ENCODE results near the gene SHISA6.

The SHISA6 gene

DNA sequence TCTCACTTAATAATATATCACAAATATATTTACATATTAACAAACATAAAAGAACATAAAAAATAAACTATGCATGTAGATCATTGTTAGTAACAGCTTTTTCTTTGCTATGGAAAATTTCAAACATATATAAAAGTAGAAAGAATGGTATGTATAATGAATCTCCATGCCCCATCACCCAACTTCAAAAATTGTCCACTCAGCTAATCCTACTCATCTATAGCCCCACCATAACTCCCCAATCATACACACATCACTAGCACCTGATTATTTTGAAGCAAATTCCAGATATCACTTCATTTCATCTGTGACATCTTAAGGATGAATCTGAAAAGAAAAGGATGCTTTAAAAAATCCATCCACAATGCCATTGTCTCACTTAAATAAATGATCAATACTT lies 46.8 kb downstream of the SHISA6 start:
- Histone ChIP-seq H3K36me3 (ENCODE audit: low read depth) (no peaks in the 10 kb centered on the region), H3K4me1 (ENCODE audit: insufficient read depth, poor library complexity, severe bottlenecking) (no peaks in the 10 kb centered on the region), H3K4me3 (ENCODE audit: severe bottlenecking) (no peak overlapping the region), H3K9me3 (ENCODE audit: severe bottlenecking) (no peaks in the 10 kb centered on the region), H3K27ac (ENCODE audit: poor library complexity, severe bottlenecking) (no peak overlapping the region), H3K27me3 (ENCODE audit: insufficient read depth, poor library complexity, severe bottlenecking) (no peaks in the 10 kb centered on the region)
- TF ChIP-seq, protein P1, sequence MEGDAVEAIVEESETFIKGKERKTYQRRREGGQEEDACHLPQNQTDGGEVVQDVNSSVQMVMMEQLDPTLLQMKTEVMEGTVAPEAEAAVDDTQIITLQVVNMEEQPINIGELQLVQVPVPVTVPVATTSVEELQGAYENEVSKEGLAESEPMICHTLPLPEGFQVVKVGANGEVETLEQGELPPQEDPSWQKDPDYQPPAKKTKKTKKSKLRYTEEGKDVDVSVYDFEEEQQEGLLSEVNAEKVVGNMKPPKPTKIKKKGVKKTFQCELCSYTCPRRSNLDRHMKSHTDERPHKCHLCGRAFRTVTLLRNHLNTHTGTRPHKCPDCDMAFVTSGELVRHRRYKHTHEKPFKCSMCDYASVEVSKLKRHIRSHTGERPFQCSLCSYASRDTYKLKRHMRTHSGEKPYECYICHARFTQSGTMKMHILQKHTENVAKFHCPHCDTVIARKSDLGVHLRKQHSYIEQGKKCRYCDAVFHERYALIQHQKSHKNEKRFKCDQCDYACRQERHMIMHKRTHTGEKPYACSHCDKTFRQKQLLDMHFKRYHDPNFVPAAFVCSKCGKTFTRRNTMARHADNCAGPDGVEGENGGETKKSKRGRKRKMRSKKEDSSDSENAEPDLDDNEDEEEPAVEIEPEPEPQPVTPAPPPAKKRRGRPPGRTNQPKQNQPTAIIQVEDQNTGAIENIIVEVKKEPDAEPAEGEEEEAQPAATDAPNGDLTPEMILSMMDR (IDR thresholded peaks at IDR 0.05; ENCODE audit: poor library complexity, severe bottlenecking): no peak
- DNase-seq (ENCODE audit: low spot score) (no peak), ATAC-seq (ENCODE audit: low read depth) (no peak)

GRCh38 chr17:11290814-11291213 lies 49.8 kb downstream of the SHISA6 start:
- Histone ChIP-seq H3K9me3 (ENCODE audit: severe bottlenecking) (no peaks in the 10 kb centered on the region), H3K27ac (ENCODE audit: poor library complexity, severe bottlenecking) (no peak overlapping the region), H3K36me3 (ENCODE audit: low read depth) (no peaks in the 10 kb centered on the region), H3K4me3 (ENCODE audit: severe bottlenecking) (no peak overlapping the region), H3K4me1 (ENCODE audit: insufficient read depth, poor library complexity, severe bottlenecking) (no peaks in the 10 kb centered on the region), H3K27me3 (ENCODE audit: insufficient read depth, poor library complexity, severe bottlenecking) (no peaks in the 10 kb centered on the region)
- ATAC-seq (ENCODE audit: low read depth): no peak
- DNase-seq (ENCODE audit: low spot score): no peak
- TF ChIP-seq, protein P1 (IDR thresholded peaks at IDR 0.05; ENCODE audit: poor library complexity, severe bottlenecking): no peak

DNA sequence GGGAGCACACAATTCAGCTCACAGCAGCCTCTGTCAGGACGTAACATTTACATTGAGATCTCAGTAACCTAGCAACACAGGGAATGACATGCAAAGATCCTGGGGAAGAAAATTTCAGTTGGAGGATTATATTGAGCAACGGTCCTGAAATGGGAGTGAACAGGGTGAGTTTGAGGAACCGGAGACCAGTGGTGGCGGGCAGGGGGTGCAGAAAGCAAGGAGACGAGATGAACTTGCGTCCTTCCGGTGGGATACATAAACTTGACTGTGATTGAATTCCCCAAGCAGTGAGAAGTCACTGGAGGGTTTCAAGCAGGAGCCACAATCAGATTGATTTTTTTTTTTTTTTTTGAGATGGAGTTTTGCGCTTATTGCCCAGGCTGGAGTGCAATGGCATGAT lies 51.5 kb downstream of the SHISA6 start:
- no peak for DNase-seq (ENCODE audit: low spot score)
- TF ChIP-seq, protein P1 (IDR thresholded peaks at IDR 0.05; ENCODE audit: poor library complexity, severe bottlenecking): no peak
- Histone ChIP-seq H3K9me3 (ENCODE audit: severe bottlenecking) (no peaks in the 10 kb centered on the region), H3K27me3 (ENCODE audit: insufficient read depth, poor library complexity, severe bottlenecking) (no peaks in the 10 kb centered on the region), H3K4me1 (ENCODE audit: insufficient read depth, poor library complexity, severe bottlenecking) (no peaks in the 10 kb centered on the region), H3K36me3 (ENCODE audit: low read depth) (no peaks in the 10 kb centered on the region), H3K27ac (ENCODE audit: poor library complexity, severe bottlenecking) (no peak overlapping the region), H3K4me3 (ENCODE audit: severe bottlenecking) (no peak overlapping the region)
- ATAC-seq (ENCODE audit: low read depth): no peak

GRCh38 chr17:11293480-11293879 lies 52.5 kb downstream of the SHISA6 start:
- ATAC-seq (ENCODE audit: low read depth): no peak
- Histone ChIP-seq H3K27ac (ENCODE audit: poor library complexity, severe bottlenecking) (no peak overlapping the region), H3K9me3 (ENCODE audit: severe bottlenecking) (no peaks in the 10 kb centered on the region), H3K27me3 (ENCODE audit: insufficient read depth, poor library complexity, severe bottlenecking) (no peaks in the 10 kb centered on the region), H3K4me3 (ENCODE audit: severe bottlenecking) (no peak overlapping the region), H3K36me3 (ENCODE audit: low read depth) (no peaks in the 10 kb centered on the region), H3K4me1 (ENCODE audit: insufficient read depth, poor library complexity, severe bottlenecking) (no peaks in the 10 kb centered on the region)
- DNase-seq (ENCODE audit: low spot score): no peak
- TF ChIP-seq, protein P1 (IDR thresholded peaks at IDR 0.05; ENCODE audit: poor library complexity, severe bottlenecking): no peak

DNA sequence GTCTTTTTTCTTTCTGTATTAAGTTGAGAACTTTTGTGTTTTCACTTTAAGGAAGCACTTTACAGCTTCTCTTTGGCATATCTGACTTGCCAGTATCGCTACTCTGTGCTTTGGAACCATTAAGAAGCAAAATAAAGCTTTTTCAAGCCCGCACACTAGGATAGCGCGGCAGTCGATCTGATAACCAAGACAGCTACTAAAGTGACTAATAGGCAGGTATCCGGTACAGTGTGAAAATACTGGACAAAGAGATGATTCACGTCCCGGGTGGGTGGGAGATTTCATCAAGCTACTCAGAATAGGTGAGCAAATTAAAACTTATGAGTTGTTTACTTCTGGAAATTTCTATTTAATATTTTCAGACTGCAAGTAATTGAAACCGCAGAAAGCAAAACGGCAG lies 53.8 kb downstream of the SHISA6 start:
- DNase-seq (ENCODE audit: low spot score) (no peak), ATAC-seq (ENCODE audit: low read depth) (no peak)
- Histone ChIP-seq H3K4me1 (ENCODE audit: insufficient read depth, poor library complexity, severe bottlenecking) (no peaks in the 10 kb centered on the region), H3K27ac (ENCODE audit: poor library complexity, severe bottlenecking) (no peak overlapping the region), H3K4me3 (ENCODE audit: severe bottlenecking) (no peak overlapping the region), H3K9me3 (ENCODE audit: severe bottlenecking) (no peaks in the 10 kb centered on the region), H3K27me3 (ENCODE audit: insufficient read depth, poor library complexity, severe bottlenecking) (no peaks in the 10 kb centered on the region), H3K36me3 (ENCODE audit: low read depth) (no peaks in the 10 kb centered on the region)
- TF ChIP-seq, protein P1 (IDR thresholded peaks at IDR 0.05; ENCODE audit: poor library complexity, severe bottlenecking): no peak
